Dendritic cell treated with granulocyte-macrophage colony-stimulating factor and Interleukin-4, amounts not matched to agents 40 ng/mL and 50 ng/mL, for 4 days (primary cell): Measurements from ENCODE around the gene ARTN.

ENCODE experiments used
- H3K27ac Mint-ChIP-seq: one replicate; pipeline ENCODE4 v1.8.0; 2022; ENCODE audit warnings: mild to moderate bottlenecking, mixed read lengths
- H3K27me3 Mint-ChIP-seq: one replicate; pipeline ENCODE4 v1.8.0; 2022; ENCODE audit warnings: mild to moderate bottlenecking, mixed read lengths
- H3K36me3 Mint-ChIP-seq: one replicate; pipeline ENCODE4 v1.8.0; 2022; ENCODE audit warnings: low read depth, mixed read lengths
- H3K4me1 Mint-ChIP-seq: one replicate; pipeline ENCODE4 v1.8.0; 2022; ENCODE audit warnings: low read depth, mixed read lengths
- H3K4me3 Mint-ChIP-seq: one replicate; pipeline ENCODE4 v1.8.0; 2022; ENCODE audit warnings: mild to moderate bottlenecking, moderate library complexity, mixed read lengths
- H3K9me3 Mint-ChIP-seq: one replicate; pipeline ENCODE4 v1.8.0; 2022; ENCODE audit warnings: mixed read lengths
- intact Hi-C: fragments of 100-400 bp; cut with micrococcal nuclease; formaldehyde crosslinking; loops from one replicate; pipeline ENCODE4 v1.15.0; 2022

Gene ARTN, protein sequence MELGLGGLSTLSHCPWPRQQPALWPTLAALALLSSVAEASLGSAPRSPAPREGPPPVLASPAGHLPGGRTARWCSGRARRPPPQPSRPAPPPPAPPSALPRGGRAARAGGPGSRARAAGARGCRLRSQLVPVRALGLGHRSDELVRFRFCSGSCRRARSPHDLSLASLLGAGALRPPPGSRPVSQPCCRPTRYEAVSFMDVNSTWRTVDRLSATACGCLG

DNA sequence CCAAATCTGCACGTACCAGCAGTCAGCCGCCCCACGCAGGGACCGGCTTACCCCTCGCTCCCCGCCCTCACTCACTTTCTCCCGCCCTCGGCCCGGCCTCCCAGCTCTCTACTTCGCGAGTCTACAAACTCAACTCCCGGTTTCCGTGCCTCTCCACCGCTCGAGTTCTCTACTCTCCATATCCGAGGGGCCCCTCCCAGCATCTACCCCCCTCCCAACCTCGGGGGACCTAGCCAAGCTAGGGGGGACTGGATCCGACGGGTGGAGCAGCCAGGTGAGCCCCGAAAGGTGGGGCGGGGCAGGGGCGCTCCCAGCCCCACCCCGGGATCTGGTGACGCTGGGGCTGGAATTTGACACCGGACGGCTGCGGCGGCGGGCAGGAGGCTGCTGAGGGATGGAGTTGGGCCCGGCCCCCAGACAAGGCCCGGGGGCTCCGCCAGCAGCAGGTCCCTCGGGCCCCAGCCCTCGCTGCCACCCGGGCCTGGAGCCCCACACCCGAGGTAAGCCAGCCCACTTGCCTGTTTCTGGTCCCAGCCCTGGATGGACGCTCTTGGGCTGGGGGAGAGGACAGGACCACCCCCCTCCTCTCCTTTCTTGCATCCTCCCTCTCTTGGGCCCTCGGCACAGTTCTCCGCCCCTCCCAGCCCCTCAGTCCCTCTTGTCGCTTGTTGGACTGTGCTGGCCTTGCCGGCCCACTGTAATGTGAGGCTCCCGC is at the start of gene ARTN:
TSS of gene ARTN (plus strand) at position 416 of the 715 bp plus-strand sequence. CDS start 1,856 bp downstream, outside the sequence.
- Mint-ChIP-seq H3K27ac (no peak within 1 kb of the TSS), H3K4me3 (peak within 1 kb of the TSS; percentile 39), H3K27me3 (peaks cover 27% of the 10 kb centered on the region), H3K4me1 (peaks cover 30% of the 10 kb centered on the region), H3K9me3 (no peaks in the 10 kb centered on the region), H3K36me3 (no peaks in the 10 kb centered on the region)
- intact Hi-C loops, result loop anchor here (1.0 to 2.0 kb wide), 2 partner anchors 170 to 403 kb away; partner anchors contain the start of gene PTPRF

DNA sequence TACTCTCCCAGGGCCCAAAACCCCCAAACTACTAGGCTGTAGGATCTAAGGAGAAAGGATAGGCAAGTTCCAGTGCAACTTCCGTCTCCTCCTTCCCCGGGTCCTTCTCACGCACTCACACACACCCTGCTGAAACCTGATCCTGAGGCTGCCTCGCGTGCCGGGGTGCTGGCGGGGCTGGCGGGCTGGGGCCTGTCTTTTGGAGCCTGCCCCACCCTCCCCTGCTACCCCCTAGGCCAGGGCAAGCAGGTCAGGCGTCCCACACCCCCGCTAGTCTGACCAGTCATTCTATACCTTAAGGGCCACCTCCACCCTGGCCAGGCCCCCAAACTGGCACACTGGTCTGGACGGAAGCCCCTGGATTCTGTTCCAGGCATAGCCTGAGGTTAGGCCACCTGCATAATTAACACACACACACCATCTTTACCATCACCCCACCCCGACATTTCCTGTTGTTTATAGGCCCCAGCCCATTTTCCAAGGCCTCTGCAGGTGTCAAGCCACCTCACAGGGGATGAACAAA is 48.3 kb upstream of the ARTN start:
- H3K27me3 Mint-ChIP-seq, result no peaks in the 10 kb centered on the region
- peak overlapping the region; percentile 19 for H3K27ac Mint-ChIP-seq
- no peaks in the 10 kb centered on the region for H3K9me3 Mint-ChIP-seq
- H3K4me3 Mint-ChIP-seq, result no peak overlapping the region
- no peaks in the 10 kb centered on the region for H3K36me3 Mint-ChIP-seq
- H3K4me1 Mint-ChIP-seq, result no peaks in the 10 kb centered on the region
- intact Hi-C loops, result no loop called here

DNA sequence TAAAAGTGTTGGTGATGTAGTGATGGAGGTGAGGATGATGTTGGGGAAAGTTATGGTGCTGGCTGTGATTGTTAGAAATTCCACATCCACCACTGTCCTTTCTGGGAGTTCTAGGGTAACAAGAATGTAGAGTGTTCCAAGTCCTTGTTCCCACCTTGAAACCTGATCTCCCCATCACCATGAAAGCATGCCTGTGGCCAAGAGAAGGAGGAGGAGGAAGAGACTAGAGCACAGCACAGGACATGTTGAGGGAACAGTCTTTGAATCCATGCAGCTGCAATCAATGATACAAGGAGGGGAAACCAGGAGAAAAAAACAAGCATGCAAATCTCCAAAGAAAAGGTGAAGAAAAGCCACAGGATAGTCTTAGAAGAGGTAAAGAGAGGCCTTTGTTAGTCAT is 45.9 kb upstream of the ARTN start:
- no peak overlapping the region for H3K4me3 Mint-ChIP-seq

GRCh38 chr1:43890815-43891214 is 42.8 kb upstream of the ARTN start:
- Mint-ChIP-seq H3K4me3 (no peak overlapping the region), H3K36me3 (peaks cover 13% of the 10 kb centered on the region), H3K27ac (no peak overlapping the region), H3K9me3 (no peaks in the 10 kb centered on the region), H3K4me1 (peaks cover 5% of the 10 kb centered on the region), H3K27me3 (no peaks in the 10 kb centered on the region)
- intact Hi-C loops, result no loop called here

More for the DNA sequence above, 45.9 kb upstream of the ARTN start:
- intact Hi-C loops, result no loop called here
- Mint-ChIP-seq H3K36me3 (no peaks in the 10 kb centered on the region), H3K9me3 (no peaks in the 10 kb centered on the region), H3K27ac (no peak overlapping the region), H3K27me3 (no peaks in the 10 kb centered on the region), H3K4me1 (no peaks in the 10 kb centered on the region)

- peaks cover 19% of the 10 kb centered on the region for H3K36me3 Mint-ChIP-seq
- H3K9me3 Mint-ChIP-seq, result no peaks in the 10 kb centered on the region
- intact Hi-C loops, result no loop called here
- no peaks in the 10 kb centered on the region for H3K27me3 Mint-ChIP-seq
- H3K4me3 Mint-ChIP-seq, result no peak overlapping the region
- H3K27ac Mint-ChIP-seq, result no peak overlapping the region
- H3K4me1 Mint-ChIP-seq, result peaks cover 5% of the 10 kb centered on the region
These were observed 40.6 kb upstream of the ARTN start for GRCh38 chr1:43893006-43893405.

GRCh38 chr1:43898981-43899380 is 34.6 kb upstream of the ARTN start:
- Mint-ChIP-seq H3K27ac (no peak overlapping the region), H3K4me1 (peaks cover 5% of the 10 kb centered on the region), H3K27me3 (no peaks in the 10 kb centered on the region), H3K36me3 (peaks cover 39% of the 10 kb centered on the region), H3K4me3 (no peak overlapping the region), H3K9me3 (no peaks in the 10 kb centered on the region)
- intact Hi-C loops, result no loop called here

- Mint-ChIP-seq H3K27me3 (no peaks in the 10 kb centered on the region), H3K36me3 (peaks cover 26% of the 10 kb centered on the region), H3K27ac (no peak overlapping the region), H3K9me3 (no peaks in the 10 kb centered on the region), H3K4me3 (no peak overlapping the region), H3K4me1 (peaks cover 5% of the 10 kb centered on the region)
- intact Hi-C loops, result no loop called here
These were observed 33.2 kb upstream of the ARTN start for GRCh38 chr1:43900386-43900785.

DNA sequence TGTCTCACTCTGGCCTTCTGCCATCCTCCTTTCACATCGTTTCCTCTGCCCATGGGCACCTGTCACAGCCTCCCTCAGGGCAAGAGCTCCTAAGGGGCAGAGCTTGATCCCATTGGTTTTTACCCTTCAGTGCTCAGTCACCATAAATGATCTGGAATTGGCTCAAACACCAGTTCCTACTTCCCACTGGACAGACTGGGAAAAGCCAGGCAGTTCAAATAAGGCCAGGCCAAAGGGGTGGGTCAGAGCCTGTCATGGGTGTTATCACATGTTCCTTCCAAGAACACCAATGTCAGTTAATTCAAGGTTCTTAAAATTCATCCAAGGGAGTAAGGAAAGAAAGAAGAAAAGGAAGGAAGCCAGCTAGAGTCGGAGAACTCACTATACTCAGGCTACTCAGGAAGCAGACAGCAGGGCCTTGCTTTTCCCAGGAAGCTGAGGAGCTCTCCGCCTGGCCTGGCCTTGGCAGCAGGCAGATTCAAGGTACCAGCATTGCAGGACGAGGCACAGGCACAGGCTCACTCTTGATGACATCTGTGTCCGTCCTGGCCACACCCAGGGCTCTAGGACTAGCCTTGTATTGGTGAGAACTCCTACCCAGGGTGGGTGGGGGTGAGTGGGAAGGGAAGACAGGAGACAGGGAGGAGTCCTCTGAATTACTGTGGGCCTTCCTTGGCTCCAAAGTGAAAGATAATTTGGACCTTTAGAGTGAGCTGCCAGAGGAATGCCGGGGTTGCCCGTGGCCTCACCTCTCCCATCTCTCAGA is 32.2 kb upstream of the ARTN start:
- Mint-ChIP-seq H3K4me1 (peaks cover 5% of the 10 kb centered on the region), H3K36me3 (peaks cover 26% of the 10 kb centered on the region), H3K27ac (no peak overlapping the region), H3K9me3 (peaks cover 8% of the 10 kb centered on the region), H3K27me3 (no peaks in the 10 kb centered on the region), H3K4me3 (no peak overlapping the region)
- intact Hi-C loops, result no loop called here

DNA sequence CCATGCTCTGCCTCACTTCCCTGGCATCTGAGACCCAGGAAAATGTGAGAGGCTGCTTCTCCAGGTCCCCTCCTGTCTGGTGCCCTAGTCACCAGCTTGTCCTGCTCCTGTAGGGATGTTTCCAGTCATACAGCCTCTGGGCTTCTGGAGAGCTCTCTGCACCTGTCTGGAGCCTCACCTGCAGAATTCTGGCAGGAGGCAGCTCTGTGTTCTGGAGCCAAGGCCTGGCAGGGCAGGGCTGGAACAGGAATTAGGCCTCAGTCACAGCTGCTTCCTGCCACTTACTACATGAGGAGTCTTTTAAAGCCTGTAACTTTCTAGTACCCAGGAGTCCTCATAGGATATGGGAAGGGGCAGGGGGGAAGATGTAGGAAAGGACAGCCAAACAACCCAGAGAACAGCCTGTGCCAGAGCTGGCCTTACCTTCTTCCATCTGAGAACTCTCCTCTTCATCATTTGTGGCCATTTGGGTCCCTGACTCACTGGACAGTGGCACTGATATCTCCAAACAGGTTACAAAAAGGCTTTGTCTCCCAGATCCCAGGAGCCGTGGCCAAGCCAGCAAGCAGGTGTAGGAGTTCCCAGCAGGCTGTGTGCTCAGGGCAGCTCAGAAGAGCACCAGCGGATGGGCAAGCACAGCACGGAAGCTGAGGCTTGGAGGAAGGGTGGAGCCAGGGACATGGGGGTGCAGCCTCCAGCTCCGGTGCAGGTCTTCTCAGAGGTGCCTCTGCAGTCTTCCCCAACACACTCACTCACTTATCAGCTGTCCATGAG is 31.4 kb upstream of the ARTN start:
- Mint-ChIP-seq H3K4me1 (peaks cover 5% of the 10 kb centered on the region), H3K27me3 (no peaks in the 10 kb centered on the region), H3K27ac (no peak overlapping the region), H3K4me3 (no peak overlapping the region), H3K36me3 (peaks cover 26% of the 10 kb centered on the region), H3K9me3 (peaks cover 11% of the 10 kb centered on the region)
- intact Hi-C loops, result no loop called here

DNA sequence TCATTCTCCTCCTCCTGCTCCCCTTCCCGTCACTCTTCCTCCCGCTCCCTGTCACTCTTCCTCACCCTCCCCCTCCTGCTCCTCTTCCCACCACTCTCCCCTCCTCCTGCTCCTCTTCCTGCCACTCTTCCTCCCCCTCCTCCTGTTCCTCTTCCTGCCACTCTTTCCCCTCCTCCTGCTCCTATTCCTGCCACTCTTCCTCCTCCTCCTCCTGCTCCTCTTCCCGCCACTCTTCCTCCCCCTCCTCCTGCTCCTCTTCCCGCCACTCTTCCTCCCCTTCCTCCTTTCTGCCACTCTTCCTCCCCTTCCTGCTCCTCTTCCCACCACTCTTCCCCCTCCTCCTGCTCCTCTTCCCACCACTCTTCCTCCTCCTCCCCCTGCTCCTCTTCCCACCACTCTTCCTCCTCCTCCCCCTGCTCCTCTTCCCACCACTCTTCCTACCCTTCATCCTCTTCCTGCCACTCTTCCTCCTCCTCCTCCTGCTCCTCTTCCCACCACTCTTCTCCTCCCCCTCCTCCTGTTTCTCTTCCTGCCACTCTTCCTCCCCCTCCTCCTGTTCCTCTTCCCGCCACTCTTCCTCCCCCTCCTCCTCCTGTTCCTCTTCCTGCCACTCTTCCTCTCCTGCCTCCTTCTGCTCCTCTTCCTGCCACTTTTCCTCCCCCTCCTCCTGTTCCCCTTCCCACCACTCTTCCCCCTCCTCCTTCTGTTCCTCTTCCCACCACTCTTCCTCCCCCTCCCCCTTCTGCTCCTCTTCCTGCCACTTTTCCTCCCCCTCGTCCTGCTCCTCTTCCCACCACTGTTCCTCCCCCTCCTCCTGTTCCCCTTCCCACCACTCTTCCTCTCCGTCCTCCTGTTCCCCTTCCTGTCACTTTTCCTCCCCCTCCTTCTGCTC is 28.7 kb upstream of the ARTN start:
- Mint-ChIP-seq H3K4me1 (peaks cover 5% of the 10 kb centered on the region), H3K36me3 (peaks cover 22% of the 10 kb centered on the region), H3K27me3 (no peaks in the 10 kb centered on the region), H3K4me3 (no peak overlapping the region), H3K9me3 (peaks cover 11% of the 10 kb centered on the region), H3K27ac (no peak overlapping the region)
- intact Hi-C loops, result no loop called here

DNA sequence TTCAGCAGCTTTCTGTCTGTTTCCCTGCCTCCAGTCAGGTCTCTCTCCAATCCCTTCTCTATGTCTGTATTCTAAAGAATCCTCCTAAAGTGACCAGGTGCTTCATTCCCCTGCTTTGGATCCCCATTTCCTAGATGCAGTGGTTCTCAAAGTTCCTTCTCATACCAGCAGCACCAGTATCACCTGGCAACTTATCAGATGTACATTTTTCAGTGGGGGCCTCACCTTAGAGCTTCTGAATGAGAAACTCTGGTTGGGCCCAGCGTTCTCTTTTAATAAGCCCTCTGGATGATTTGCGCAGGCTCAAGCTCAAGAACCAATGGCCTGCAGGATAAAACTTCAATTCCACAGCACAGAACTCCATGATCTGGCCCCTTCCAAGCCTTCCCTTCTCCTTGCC is 25.4 kb upstream of the ARTN start:
- Mint-ChIP-seq H3K4me1 (no peaks in the 10 kb centered on the region), H3K27ac (no peak overlapping the region), H3K9me3 (peaks cover 11% of the 10 kb centered on the region), H3K27me3 (no peaks in the 10 kb centered on the region), H3K36me3 (peaks cover 18% of the 10 kb centered on the region), H3K4me3 (no peak overlapping the region)
- intact Hi-C loops, result no loop called here

DNA sequence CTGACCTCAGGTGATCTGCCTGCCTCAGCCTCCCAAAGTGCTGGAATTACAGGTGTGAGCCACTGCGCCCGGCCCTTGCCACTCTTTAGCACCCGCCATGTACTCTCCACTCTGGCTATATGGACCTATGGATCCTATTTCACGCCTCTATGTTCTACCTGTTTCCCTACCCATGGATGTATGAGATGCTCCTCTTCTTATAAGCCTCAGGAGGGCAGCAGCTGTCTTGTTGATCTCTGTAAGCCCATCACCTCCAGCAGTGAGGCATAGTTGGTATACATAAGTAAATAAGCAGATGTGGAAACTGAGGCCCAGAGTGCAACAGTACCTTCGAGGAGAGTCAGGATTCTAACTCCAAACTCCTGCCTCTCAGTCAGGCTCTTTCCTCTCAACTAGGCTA is 24.7 kb upstream of the ARTN start:
- no peak overlapping the region for H3K27ac Mint-ChIP-seq
- H3K36me3 Mint-ChIP-seq, result peaks cover 18% of the 10 kb centered on the region
- intact Hi-C loops, result no loop called here
- H3K4me3 Mint-ChIP-seq, result no peak overlapping the region
- H3K9me3 Mint-ChIP-seq, result peaks cover 11% of the 10 kb centered on the region
- no peaks in the 10 kb centered on the region for H3K4me1 Mint-ChIP-seq
- no peaks in the 10 kb centered on the region for H3K27me3 Mint-ChIP-seq

GRCh38 chr1:43910343-43910742 is 23.3 kb upstream of the ARTN start:
- Mint-ChIP-seq H3K27ac (no peak overlapping the region), H3K27me3 (no peaks in the 10 kb centered on the region), H3K4me1 (no peaks in the 10 kb centered on the region), H3K36me3 (peaks cover 18% of the 10 kb centered on the region), H3K4me3 (no peak overlapping the region), H3K9me3 (peaks cover 11% of the 10 kb centered on the region)
- intact Hi-C loops, result no loop called here
